T-helper 1 cell treated with Interleukin-12 subunit alpha and Interleukin-12 subunit beta and Interleukin-4 antibody, amounts not matched to agents 30 μg/mL and 1 μg/mL, for 36 hours (primary cell): ENCODE measurements around the gene ZFHX2.

ENCODE experiments used
- H3K27ac Mint-ChIP-seq: one replicate; pipeline ENCODE4 v1.8.0; 2021; ENCODE audit warnings: mild to moderate bottlenecking, mixed read lengths
- H3K27me3 Mint-ChIP-seq: one replicate; pipeline ENCODE4 v1.8.0; 2021; ENCODE audit warnings: low read depth, mixed read lengths
- H3K36me3 Mint-ChIP-seq: one replicate; pipeline ENCODE4 v1.8.0; 2021; ENCODE audit warnings: low read depth, mixed read lengths
- H3K4me1 Mint-ChIP-seq: one replicate; pipeline ENCODE4 v1.8.0; 2021; ENCODE audit warnings: low read depth, mixed read lengths
- H3K4me3 Mint-ChIP-seq: one replicate; pipeline ENCODE4 v1.8.0; 2021; ENCODE audit warnings: mild to moderate bottlenecking, moderate library complexity, mixed read lengths
- H3K9me3 Mint-ChIP-seq: one replicate; pipeline ENCODE4 v1.8.0; 2021; ENCODE audit warnings: mixed read lengths

ZFHX2 gene

DNA sequence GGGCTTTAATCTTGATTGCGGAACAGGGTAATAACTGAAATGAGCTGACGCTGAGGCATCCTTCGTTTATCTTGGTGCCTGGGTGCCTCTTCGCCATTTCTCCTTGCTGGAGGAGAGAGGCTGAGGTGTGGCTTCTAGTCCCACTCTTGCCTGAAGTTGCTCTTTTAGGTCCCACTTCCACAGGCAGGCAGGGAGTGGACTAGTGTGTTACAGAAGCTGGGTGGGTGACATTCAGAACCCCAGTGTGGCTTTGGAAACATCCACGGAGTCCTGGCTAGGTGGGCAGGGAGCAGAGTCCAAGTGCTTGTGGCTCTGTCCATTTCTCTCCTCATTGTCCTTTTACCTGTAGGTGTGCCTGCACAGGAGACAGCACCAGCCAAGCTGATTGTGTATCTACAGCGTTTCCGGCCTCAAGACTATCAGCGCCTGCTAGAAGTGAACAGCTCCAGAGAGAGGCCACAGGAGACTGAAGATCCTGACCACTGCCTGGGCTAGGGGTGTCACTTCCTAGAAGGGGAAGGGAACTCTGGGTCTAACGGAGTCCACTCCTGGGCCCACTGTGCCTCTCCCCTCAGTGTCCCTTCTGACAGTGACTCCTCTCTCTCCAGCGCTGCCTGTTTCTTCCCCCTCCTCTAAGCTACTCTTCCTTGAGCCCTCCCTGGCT lies 6.9 kb upstream of the ZFHX2 start:
- H3K36me3 Mint-ChIP-seq = peaks cover 28% of the 10 kb centered on the region

DNA sequence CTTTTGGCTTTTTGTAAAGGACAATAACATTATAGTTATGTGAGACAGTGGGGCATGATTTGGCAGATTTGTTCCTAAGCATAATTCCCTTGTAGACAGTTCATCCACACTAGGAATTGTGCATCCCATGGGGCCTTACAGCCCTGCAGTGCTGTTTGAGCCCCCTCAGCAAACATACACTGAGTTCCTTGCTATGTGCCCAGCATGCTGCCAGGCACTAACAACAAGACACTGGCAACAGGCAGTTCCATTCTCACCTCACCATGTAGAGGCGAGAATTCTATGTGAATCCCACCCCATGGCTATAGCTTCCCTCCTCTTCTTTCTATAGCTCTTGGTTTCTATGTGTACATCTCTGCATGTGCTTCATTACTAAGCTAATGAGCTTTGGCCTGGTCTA lies 6.4 kb upstream of the ZFHX2 start:
- Mint-ChIP-seq H3K27me3 (no peaks in the 10 kb centered on the region), H3K9me3 (no peaks in the 10 kb centered on the region), H3K36me3 (peaks cover 28% of the 10 kb centered on the region), H3K4me1 (peaks cover 26% of the 10 kb centered on the region), H3K4me3 (peak overlapping the region; percentile 73), H3K27ac (peak overlapping the region; percentile 80)

More for the DNA sequence above, 6.9 kb upstream of the ZFHX2 start:
- Mint-ChIP-seq H3K27me3 (no peaks in the 10 kb centered on the region), H3K4me1 (peaks cover 27% of the 10 kb centered on the region), H3K9me3 (no peaks in the 10 kb centered on the region), H3K4me3 (no peak overlapping the region), H3K27ac (peak overlapping the region; percentile 62)

DNA sequence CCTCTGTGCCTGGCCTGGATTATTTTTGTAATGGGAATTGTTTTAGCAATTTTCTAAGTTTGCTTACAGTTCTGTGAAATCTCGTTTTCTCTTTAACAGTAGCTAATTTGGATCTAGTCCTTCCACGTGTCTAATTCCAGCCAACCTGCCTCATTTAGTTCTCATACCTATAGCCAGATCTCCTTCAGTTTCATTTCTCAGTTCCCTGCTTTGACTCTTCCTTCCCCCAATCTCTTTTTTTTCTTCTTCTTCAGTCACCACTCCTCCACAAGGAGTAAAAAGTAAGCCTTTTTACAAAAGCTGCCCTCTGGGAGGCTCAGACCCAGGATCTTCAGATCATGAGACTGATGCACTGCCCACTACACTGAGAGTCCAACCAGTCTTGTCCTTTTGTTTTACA lies 6.0 kb upstream of the ZFHX2 start:
- Mint-ChIP-seq H3K27me3 (no peaks in the 10 kb centered on the region), H3K4me1 (peaks cover 24% of the 10 kb centered on the region), H3K4me3 (peak overlapping the region; percentile 73), H3K9me3 (no peaks in the 10 kb centered on the region), H3K36me3 (peaks cover 26% of the 10 kb centered on the region), H3K27ac (peak overlapping the region; percentile 80)

DNA sequence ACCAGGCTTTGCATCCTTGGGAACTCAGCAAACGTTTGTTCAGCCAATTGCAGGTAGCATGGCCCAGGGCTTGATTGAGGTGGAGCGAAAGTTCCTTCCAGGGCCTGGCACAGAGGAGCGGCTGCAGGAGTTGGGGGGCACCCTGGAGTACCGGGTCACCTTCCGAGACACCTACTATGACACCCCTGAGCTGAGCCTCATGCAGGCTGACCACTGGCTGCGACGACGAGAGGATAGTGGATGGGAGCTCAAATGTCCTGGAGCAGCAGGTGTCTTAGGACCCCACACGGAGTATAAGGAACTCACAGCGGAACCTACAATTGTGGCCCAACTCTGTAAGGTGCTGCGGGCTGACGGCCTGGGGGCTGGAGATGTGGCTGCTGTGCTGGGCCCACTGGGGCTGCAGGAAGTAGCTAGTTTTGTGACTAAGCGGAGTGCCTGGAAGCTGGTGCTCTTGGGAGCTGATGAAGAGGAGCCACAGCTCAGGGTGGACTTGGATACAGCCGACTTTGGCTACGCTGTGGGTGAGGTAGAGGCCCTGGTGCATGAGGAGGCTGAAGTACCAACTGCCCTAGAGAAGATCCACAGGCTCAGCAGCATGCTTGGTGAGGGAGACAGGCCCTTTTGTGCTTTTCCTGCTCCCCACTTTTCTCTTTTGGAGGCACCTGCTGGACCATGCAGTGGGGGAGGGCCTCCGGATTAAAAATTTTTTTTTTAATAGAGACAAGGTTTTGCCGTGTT lies 5.3 kb upstream of the ZFHX2 start:
- Mint-ChIP-seq H3K27me3 (no peaks in the 10 kb centered on the region), H3K9me3 (no peaks in the 10 kb centered on the region), H3K36me3 (peaks cover 25% of the 10 kb centered on the region), H3K4me3 (peak overlapping the region; percentile 92), H3K4me1 (peaks cover 25% of the 10 kb centered on the region), H3K27ac (peak overlapping the region; percentile 88)

DNA sequence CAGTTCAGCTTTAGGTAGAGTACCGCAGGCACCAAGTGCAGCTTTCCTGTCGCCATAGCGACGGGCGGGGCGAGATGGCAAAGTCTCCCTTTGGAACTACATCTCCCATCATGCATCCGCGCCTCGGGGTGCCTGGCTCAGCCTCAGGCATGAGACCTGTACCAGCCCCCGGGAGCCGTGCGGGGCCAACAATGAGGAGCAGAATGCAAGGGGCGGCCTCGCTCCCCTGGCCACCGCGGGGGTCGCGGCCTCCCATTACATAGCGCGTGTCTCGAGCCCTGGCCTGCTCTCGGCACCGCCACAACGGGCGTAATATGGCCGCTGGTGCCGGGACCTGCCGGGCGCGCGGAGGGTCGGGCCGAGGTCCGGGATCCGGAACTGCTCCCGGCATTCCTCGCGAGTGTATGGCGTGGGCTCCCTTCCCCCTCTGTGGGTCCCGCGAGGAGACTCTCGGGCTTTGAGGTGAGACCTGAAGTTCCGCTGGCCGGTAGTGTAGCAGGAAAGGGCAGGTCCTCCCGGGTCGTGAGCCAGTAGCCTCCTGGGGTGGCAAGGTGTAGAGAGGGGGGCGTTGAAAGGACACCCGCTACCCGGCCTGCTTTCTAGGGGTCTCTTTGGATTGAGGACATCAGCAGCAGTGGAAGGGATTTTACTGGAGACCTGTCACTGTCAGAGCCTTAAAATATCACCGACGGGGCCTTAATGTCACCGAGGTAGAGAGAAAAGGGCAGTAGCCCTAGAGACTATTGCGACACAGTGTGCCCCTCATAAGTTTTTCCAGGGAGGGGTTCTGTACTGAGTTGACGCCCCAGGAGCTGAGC lies 4.5 kb upstream of the ZFHX2 start, which contains the start of gene THTPA:
Gene THTPA (plus strand): TSS at position 390 of the 818 bp plus-strand sequence. CDS start 487 bp downstream, outside the sequence.
- H3K4me1 Mint-ChIP-seq = peaks cover 26% of the 10 kb centered on the region
- peak within 1 kb of the TSS; percentile 88 for H3K27ac Mint-ChIP-seq
- H3K27me3 Mint-ChIP-seq = no peaks in the 10 kb centered on the region
- H3K9me3 Mint-ChIP-seq = no peaks in the 10 kb centered on the region
- peak within 1 kb of the TSS; percentile 92 for H3K4me3 Mint-ChIP-seq
- H3K36me3 Mint-ChIP-seq = peaks cover 20% of the 10 kb centered on the region

DNA sequence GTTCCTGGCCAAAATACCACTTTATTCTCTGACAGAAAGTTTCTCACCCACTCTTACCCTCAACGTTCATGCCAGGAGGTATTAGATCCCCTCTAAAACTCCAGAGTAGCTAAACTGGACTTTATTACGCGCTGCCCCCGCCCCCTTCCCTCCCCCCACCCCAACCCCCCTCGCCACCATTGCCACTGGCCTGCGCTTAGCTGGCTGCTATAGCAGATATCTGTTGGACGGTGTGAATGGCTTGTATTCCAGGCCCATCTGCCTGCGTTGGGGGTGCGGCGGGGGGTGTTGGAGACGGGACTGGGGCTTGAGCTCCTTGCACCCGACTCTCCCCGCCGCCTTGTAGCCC lies 3.9 kb upstream of the ZFHX2 start:
- H3K27me3 Mint-ChIP-seq = no peaks in the 10 kb centered on the region
- peak overlapping the region; percentile 88 for H3K27ac Mint-ChIP-seq
- H3K36me3 Mint-ChIP-seq = peaks cover 16% of the 10 kb centered on the region
- H3K9me3 Mint-ChIP-seq = no peaks in the 10 kb centered on the region
- peak overlapping the region; percentile 92 for H3K4me3 Mint-ChIP-seq
- H3K4me1 Mint-ChIP-seq = peaks cover 26% of the 10 kb centered on the region

DNA sequence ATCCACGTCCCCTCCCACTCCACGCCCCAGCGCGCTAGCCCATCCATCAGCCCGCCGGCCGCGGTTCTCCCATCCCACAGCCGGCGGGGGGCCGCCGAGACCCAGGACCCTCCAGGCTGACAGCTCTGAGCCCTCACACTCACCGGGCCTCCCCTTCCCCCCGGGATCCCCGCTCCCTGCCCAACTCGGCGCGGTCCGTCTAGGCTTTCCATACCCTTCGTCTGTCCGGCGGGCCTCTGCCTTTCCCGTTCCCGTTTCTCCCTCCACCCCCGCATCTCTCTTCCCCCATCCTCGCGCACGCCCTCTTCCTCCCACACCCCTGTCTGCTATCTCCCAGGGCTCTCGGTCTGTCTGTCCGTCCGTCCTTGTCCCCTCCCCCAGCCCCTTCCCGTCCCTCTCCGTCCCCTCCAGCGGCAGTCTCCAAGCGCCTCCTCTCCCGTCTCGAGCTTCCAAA lies 726 bp downstream of the ZFHX2 start:
- H3K9me3 Mint-ChIP-seq = no peaks in the 10 kb centered on the region
- peaks cover 10% of the 10 kb centered on the region for H3K4me1 Mint-ChIP-seq
- H3K27me3 Mint-ChIP-seq = no peaks in the 10 kb centered on the region
- no peak overlapping the region for H3K4me3 Mint-ChIP-seq
- H3K36me3 Mint-ChIP-seq = no peaks in the 10 kb centered on the region
- peak overlapping the region; percentile 95 for H3K27ac Mint-ChIP-seq

DNA sequence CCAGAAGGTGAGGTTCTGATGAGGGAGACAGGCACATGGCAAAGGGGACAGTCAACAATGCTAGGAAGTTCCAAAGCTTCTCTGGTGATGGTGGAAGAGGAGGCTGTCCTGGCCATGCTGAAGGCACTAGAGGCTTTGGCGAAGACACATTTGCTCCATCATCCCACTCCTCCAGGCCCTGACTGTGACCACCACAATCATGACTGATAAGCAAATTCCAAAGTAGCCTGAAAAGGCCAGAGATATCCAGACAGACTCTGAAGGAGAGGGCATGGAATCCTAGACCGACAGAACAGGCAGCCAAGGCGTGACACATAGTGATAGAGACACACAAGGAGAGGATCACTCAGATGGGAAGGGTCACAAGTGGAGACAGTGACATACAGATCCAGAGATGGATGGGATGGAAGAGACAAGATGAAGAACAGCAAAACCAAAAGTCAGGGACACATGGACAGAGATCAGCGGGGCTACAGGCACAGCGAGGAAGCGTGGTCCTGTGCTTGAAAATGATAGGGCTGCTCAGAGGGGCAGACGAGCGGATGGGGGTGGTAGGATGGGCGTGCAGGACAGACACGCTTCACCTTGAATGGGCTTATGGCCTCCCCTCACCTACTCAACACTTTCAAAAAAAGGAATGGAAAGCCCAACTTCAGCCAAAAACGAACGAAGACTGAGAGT lies 1.3 kb downstream of the ZFHX2 start:
- Mint-ChIP-seq H3K4me3 (no peak overlapping the region), H3K27ac (no peak overlapping the region), H3K27me3 (no peaks in the 10 kb centered on the region), H3K36me3 (no peaks in the 10 kb centered on the region), H3K9me3 (no peaks in the 10 kb centered on the region), H3K4me1 (peaks cover 6% of the 10 kb centered on the region)

DNA sequence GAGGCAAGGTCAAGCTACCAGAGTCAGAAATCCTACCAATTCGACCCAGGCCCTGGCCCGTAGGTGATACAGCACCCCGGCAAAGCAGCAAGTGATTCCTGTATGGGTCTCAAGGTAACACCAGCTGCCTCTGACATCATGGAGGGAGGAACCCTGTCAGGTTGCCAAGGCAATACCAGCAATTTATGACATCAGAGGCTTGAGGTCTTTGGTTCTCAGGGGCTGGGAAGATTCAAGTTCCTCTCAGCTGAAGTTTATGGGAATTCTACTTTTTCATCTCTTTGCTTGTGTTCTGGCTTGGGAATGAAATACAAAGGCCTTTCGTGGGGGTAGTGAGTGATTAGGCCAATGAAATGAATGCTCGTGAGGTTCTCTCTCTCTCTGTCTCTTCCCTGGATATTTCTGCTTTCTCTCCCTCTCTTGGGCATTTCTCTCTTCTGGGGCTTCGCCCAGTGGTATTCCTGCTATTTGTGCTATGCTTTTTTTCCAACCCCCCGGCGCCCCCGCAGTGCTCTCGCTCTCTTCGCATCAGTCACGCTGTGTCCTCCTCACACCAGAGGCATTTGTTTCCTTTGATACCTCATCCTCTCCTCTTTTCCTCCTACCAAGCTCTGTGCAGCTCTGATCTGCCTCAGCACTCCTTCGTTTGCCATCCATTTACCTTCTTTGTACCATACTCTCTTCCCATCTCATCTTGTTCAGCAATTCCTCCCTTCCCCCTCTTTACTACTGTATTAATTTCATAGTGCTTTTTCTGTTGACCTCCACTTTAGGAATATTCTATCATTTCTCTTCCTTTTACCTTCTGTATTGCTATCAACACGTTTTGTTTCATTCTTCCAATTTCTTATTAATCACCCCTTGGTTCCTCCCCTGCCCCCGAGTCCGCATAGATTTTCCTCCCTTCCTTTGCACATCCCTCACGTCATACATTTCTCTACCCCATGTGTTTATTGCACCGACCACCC lies 2.9 kb downstream of the ZFHX2 start:
- Mint-ChIP-seq H3K4me3 (no peak overlapping the region), H3K4me1 (peaks cover 2% of the 10 kb centered on the region)

DNA sequence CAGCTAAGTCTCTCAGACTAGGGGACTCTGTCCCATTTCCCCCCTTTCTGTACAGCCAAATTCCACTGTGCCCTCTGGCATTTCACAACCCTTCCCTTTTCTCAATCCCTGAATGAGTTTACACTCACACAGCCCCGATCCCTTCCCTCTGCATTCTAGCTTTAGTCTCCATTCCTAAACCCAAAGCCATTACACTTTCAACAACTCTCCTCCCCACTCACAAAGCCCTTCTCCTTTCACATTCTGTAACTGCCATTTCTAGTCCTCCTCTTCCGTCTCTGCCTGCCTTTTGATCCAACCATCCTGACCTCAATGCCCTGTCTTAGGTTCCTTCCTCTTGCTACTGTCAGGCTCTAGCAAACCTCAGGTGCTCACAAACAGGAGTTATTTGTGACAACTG lies 3.6 kb downstream of the ZFHX2 start:
- Mint-ChIP-seq H3K4me3 (no peak overlapping the region), H3K4me1 (peaks cover 2% of the 10 kb centered on the region), H3K9me3 (no peaks in the 10 kb centered on the region), H3K36me3 (no peaks in the 10 kb centered on the region), H3K27me3 (no peaks in the 10 kb centered on the region), H3K27ac (no peak overlapping the region)

More for the DNA sequence above, 2.9 kb downstream of the ZFHX2 start:
- no peak overlapping the region for H3K27ac Mint-ChIP-seq
- H3K27me3 Mint-ChIP-seq = no peaks in the 10 kb centered on the region
- H3K36me3 Mint-ChIP-seq = no peaks in the 10 kb centered on the region
- H3K9me3 Mint-ChIP-seq = no peaks in the 10 kb centered on the region

DNA sequence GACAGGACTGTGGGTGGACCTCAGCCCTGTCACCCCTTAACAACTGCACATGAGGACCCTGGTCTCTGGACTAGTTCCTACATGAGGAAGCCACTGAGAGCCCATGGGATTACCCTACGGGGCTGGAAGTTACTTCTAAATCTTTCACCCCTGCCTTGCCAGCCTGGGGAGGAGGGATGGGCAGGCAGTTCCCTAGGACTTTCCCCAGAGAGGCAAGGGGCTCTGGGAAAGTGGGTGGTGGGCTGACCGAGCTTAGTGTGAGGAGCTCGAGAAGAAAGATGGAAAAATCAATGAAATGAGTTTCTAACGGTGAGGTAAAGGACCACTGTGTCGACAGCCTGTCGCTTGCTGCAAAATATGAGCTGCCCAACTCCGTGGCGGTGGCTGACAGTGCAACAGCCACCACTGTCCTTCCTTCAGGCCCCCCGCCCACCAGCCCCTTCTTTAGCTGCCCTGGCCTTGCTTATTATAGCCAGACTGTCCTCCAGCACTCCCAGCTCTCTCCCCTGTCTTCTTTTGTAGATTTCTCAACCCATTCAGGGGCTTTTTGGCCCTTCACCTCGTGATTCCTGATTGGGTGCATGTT lies 5.0 kb downstream of the ZFHX2 start:
- no peak overlapping the region for H3K4me3 Mint-ChIP-seq
- H3K36me3 Mint-ChIP-seq = no peaks in the 10 kb centered on the region
- no peaks in the 10 kb centered on the region for H3K4me1 Mint-ChIP-seq
- H3K9me3 Mint-ChIP-seq = no peaks in the 10 kb centered on the region
- no peaks in the 10 kb centered on the region for H3K27me3 Mint-ChIP-seq
- no peak overlapping the region for H3K27ac Mint-ChIP-seq

DNA sequence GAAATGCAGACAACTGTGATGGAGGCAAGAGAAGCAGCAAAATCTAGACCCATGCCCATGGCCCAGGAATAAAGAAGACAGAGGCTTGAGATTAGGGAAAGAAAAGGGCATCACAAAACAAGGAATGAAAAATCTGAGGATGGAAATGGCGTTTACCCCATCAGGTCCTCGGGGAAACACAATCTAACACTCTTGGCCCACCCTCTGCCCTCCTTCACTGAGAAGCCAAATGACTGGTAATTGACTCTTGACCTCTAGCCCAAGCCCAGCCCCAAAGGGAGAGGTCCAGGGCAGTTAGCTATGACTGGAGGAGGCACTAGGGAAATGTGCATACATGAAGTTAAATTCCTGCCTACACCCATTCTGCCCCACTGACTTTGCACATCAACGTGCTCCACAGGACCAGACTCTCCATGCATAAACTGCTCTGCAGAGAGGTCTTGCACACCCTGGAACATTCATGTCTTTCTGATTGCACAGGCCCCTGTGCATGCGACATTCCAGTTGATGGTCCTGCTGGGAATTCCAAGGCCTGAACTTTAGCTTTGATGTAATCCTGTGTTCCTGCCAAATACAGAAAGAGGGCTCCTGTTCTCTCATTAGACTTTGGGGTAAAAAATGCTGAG lies 5.7 kb downstream of the ZFHX2 start:
- H3K4me1 Mint-ChIP-seq = no peaks in the 10 kb centered on the region
- H3K27me3 Mint-ChIP-seq = no peaks in the 10 kb centered on the region
- no peaks in the 10 kb centered on the region for H3K36me3 Mint-ChIP-seq
- no peaks in the 10 kb centered on the region for H3K9me3 Mint-ChIP-seq
- H3K4me3 Mint-ChIP-seq = no peak overlapping the region
- H3K27ac Mint-ChIP-seq = no peak overlapping the region
